MCF 10A (cell line): ENCODE results near the gene MYCN. TPM values are rescaled to one million over a fixed set of nuclear protein-coding genes. Genes with fewer than 3 reads are reported as not detected.
"Not testable (repeated sequence)": the region's sequence is repeated elsewhere in the genome, so short reads cannot be mapped to it uniquely, and the experiment has no call there.

Experiments
- BruUV-seq: library from RNA; stranded (reverse); fragments of 400-500 nt; replicated peaks from 2 replicates; lab custom pipeline; 2021; lab: Mats Ljungman, UMichigan
- CTCF ChIA-PET: fragments of 300-600 bp; sonication (Branson Sonifier 250); formaldehyde crosslinking; extraction: SDS; loops from one replicate; lab custom pipeline; 2021; ENCODE audit warnings: antibody characterized with exemption, inconsistent platforms; lab: Yijun Ruan, JAX
- POLR2A ChIA-PET: fragments of 300-600, 350-650 bp; sonication (Branson Sonifier 250); formaldehyde crosslinking; extraction: SDS; loops from one replicate; lab custom pipeline; 2020; ENCODE audit warnings: antibody characterized with exemption, inconsistent platforms; lab: Yijun Ruan, JAX
- DNase-seq: peaks from one replicate; pipeline ENCODE4 v3.0.0-alpha.2; 2018; ENCODE audit not compliant: unreplicated experiment
- H3K27ac Mint-ChIP-seq: one replicate; pipeline ENCODE4 v1.8.0; 2022; ENCODE audit warnings: mild to moderate bottlenecking, low read depth, mixed read lengths; ENCODE audit not compliant: unreplicated experiment
- H3K27me3 Mint-ChIP-seq: one replicate; pipeline ENCODE4 v1.8.0; 2022; ENCODE audit warnings: mixed read lengths; ENCODE audit not compliant: insufficient read depth, unreplicated experiment
- H3K36me3 Mint-ChIP-seq: one replicate; pipeline ENCODE4 v1.8.0; 2022; ENCODE audit warnings: mild to moderate bottlenecking, moderate library complexity, mixed read lengths; ENCODE audit not compliant: insufficient read depth, unreplicated experiment
- H3K4me1 Mint-ChIP-seq: one replicate; pipeline ENCODE4 v1.8.0; 2022; ENCODE audit warnings: mixed read lengths; ENCODE audit not compliant: insufficient read depth, unreplicated experiment
- H3K4me3 Mint-ChIP-seq: one replicate; pipeline ENCODE4 v1.8.0; 2022; ENCODE audit warnings: mild to moderate bottlenecking, moderate library complexity, mixed read lengths; ENCODE audit not compliant: unreplicated experiment
- H3K9me3 Mint-ChIP-seq: one replicate; pipeline ENCODE4 v1.8.0; 2022; ENCODE audit warnings: mixed read lengths; ENCODE audit not compliant: unreplicated experiment
- CTCF ChIP-seq: fragments of 200-600 bp; IDR thresholded peaks from one replicate; pipeline ENCODE4 v1.8.0; 2022; ENCODE audit warnings: antibody characterized with exemption, mild to moderate bottlenecking; ENCODE audit not compliant: unreplicated experiment
- intact Hi-C: fragments of 100-400 bp; cut with micrococcal nuclease; formaldehyde crosslinking; loops from 2 replicates; pipeline ENCODE4 v1.14.1; 2022
- total RNA-seq: library from RNA; stranded (reverse); gene quantifications from 2 replicates; pipeline ENCODE4 v1.2.3, GENCODE V29; 2022

Gene MYCN
- total RNA-seq, 1 experiment from 2014 or later: not detected

DNA sequence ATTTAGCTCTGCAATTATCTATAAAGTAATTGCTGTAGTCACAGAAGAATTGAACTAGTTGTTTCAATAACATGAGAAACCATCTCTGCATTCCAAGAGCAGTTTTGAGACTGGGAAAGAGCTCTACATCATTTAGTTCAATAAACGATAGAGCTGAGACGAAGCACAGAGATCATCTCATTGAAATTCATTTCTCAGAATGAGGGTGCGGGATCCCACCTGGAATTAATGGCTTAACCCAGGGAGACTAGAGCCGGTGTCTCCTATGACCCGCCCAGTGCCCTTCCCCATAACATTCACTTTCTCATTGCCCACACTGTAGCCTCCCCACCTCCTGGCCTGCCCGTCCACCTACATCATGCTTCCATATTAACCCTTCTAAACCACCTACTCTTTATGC, 8.8 kb downstream of the MYCN start:
- intact Hi-C loops: no loop called here
- ChIA-PET CTCF (interaction anchor here (0.6 to 2.1 kb wide), 4 partner anchors 9 to 705 kb away, joined by 3 to 16 read pairs (median 3); partner anchors contain the start of gene MYCN), POLR2A (no interaction called here)
- DNase-seq: no peak
- H3K36me3 Mint-ChIP-seq: no peaks in the 10 kb centered on the region
- peaks cover 14% of the 10 kb centered on the region for H3K27me3 Mint-ChIP-seq
- no peak overlapping the region for H3K4me3 Mint-ChIP-seq
- no peak overlapping the region for H3K27ac Mint-ChIP-seq
- H3K4me1 Mint-ChIP-seq: no peaks in the 10 kb centered on the region
- BruUV-seq: no TSS peak
- peaks cover 7% of the 10 kb centered on the region for H3K9me3 Mint-ChIP-seq
- TF ChIP-seq CTCF: no peak

DNA sequence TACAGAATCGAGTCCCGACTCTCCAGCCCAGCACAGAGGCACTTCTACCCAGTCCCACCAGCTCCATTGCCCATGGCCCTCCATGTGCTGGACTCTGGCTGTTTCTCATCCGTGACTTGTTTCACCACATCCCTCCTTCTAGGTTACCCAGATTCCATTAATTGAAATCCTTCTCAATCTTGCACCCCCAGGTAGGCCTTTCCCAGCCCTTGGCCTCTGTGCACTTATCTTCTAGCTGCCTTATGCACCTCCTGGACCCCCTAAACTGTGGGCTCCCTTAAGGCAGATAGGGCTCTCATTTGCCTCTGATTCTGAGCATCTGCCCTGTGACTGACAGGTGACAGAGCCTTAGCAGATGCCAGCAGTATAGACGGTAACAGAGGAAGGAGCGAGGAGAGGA, 9.2 kb downstream of the MYCN start:
- ChIA-PET CTCF (interaction anchor here (0.5 to 2.1 kb wide), 4 partner anchors 10 to 705 kb away, joined by 3 to 16 read pairs (median 3); partner anchors contain the start of gene MYCN), POLR2A (no interaction called here)
- H3K4me3 Mint-ChIP-seq: no peak overlapping the region
- no peak overlapping the region for H3K27ac Mint-ChIP-seq
- H3K4me1 Mint-ChIP-seq: no peaks in the 10 kb centered on the region
- intact Hi-C loops: no loop called here
- no peak for TF ChIP-seq CTCF
- BruUV-seq: no TSS peak
- H3K36me3 Mint-ChIP-seq: no peaks in the 10 kb centered on the region
- no peak for DNase-seq
- H3K9me3 Mint-ChIP-seq: peaks cover 7% of the 10 kb centered on the region
- H3K27me3 Mint-ChIP-seq: peaks cover 19% of the 10 kb centered on the region

GRCh38 chr2:15950088-15950952, 10.0 kb downstream of the MYCN start:
- peaks cover 7% of the 10 kb centered on the region for H3K9me3 Mint-ChIP-seq
- CTCF ChIA-PET: interaction anchor here (0.5 to 2.1 kb wide), 4 partner anchors 10 to 704 kb away, joined by 3 to 16 read pairs (median 4); partner anchors contain the start of gene MYCN

GRCh38 chr2:15951936-15952335, 11.6 kb downstream of the MYCN start:
- H3K4me3 Mint-ChIP-seq, POLR2A ChIA-PET, H3K9me3 Mint-ChIP-seq, DNase-seq, intact Hi-C loops, CTCF ChIA-PET, H3K27ac Mint-ChIP-seq, H3K4me1 Mint-ChIP-seq, BruUV-seq, H3K36me3 Mint-ChIP-seq: not testable (repeated sequence)
- peaks cover 27% of the 10 kb centered on the region for H3K27me3 Mint-ChIP-seq

More at GRCh38 chr2:15950088-15950952, 10.0 kb downstream of the MYCN start:
- H3K27ac Mint-ChIP-seq: no peak overlapping the region
- H3K36me3 Mint-ChIP-seq: no peaks in the 10 kb centered on the region
- intact Hi-C loops: no loop called here
- no peaks in the 10 kb centered on the region for H3K4me1 Mint-ChIP-seq
- no peak for DNase-seq
- H3K27me3 Mint-ChIP-seq: peaks cover 26% of the 10 kb centered on the region
- POLR2A ChIA-PET: no interaction called here
- BruUV-seq: no TSS peak
- TF ChIP-seq CTCF: no peak
- no peak overlapping the region for H3K4me3 Mint-ChIP-seq
